ENCODE results near the gene KCTD7. TPM values are rescaled to one million over a fixed set of nuclear protein-coding genes. Genes with fewer than 3 reads are reported as not detected.

The KCTD7 gene
- total and polyA plus RNA-seq, 2 of the 13 experiments (the other 11 are each of a cell fraction or from before 2014, with no cell fraction given): 7.3 to 13.5 TPM

DNA sequence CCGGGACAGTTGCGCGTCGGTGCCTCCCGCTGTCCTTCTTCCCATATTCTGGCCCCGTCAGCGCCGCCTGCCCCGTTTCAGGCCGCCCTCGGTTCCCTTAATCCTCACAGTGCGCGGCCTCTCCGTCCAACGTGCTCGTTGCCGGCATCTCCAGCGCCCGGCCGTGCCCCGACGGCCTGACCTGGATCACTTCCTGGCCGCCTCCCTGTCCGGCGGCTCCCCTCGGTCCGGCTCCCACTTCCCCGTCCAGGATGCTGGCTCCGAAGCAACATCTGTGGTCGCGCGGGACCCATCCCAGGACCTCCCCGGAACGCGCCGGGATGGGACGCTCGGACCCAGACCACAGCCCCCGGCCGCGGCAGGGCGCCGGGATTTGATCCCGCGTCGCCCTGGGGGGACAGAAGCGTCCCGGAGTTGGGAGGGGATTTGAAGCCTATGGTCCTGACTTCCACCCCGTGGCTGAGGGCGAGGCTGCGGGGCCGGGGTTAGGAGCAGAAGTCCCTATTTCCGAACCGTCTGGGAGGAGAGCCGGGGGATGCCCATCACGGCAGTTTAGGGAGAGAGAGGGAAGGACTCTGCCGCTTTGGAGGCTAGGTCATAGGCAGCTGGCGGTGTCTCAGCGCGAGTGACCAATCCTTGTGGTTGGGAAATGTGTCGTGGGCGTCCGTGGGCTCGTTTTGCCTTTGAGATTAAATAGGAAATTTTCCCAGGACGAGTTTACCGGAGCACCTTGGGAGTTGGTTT is 53.8 kb downstream of the KCTD7 start (continued):
- TF ChIP-seq ARID4A (CRISPR knock-in tag; IDR thresholded peaks at IDR 0.05; ENCODE audit: borderline replicate concordance): peak; percentile 61; the same call in 1 of the 2 replicates
- TF ChIP-seq GPN1 (CRISPR knock-in tag; IDR thresholded peaks at IDR 0.05; ENCODE audit: borderline replicate concordance): no peak
- no peak for TF ChIP-seq ESRRA (CRISPR knock-in tag; IDR thresholded peaks at IDR 0.05; ENCODE audit: low read depth)
- peak; percentile 34; the same call in 1 of the 2 replicates for TF ChIP-seq ZMYM2 (CRISPR knock-in tag; IDR thresholded peaks at IDR 0.05)
- no peak for TF ChIP-seq SMAD1 (CRISPR knock-in tag; IDR thresholded peaks at IDR 0.05; ENCODE audit: borderline replicate concordance, low read depth)
- 0 out of 2 replicates have a peak, but pooled peaks have one; percentile 64 for TF ChIP-seq ZBTB39 (CRISPR knock-in tag; IDR thresholded peaks at IDR 0.05)
- TF ChIP-seq HOXD1 (CRISPR knock-in tag; IDR thresholded peaks at IDR 0.05): no peak
- TF ChIP-seq HNRNPUL1 (IDR thresholded peaks at IDR 0.05; ENCODE audit: low read depth, low read length): no peak
- peak; percentile 2 for TF ChIP-seq ASH2L (IDR thresholded peaks at IDR 0.05; ENCODE audit: insufficient read length, low read depth, low read length)
- no peak for TF ChIP-seq ZNF496 (CRISPR knock-in tag; IDR thresholded peaks at IDR 0.05; ENCODE audit: insufficient replicate concordance)
- 0 out of 2 replicates have a peak, but pooled peaks have one; percentile 7 for TF ChIP-seq ZNF251 (CRISPR knock-in tag; IDR thresholded peaks at IDR 0.05)
- no peak for TF ChIP-seq MAFK (conservative IDR thresholded peaks at IDR 0.05 in 1 of 2, IDR thresholded peaks at IDR 0.05 in 1 of 2; ENCODE audit: low read length in 2 of 2)
- TF ChIP-seq SNAI1 (CRISPR knock-in tag; IDR thresholded peaks at IDR 0.05; ENCODE audit: borderline replicate concordance): no peak; the same call in 1 of the 2 replicates
- no peak for TF ChIP-seq TSC22D2 (CRISPR knock-in tag; IDR thresholded peaks at IDR 0.05; ENCODE audit: borderline replicate concordance)
- TF ChIP-seq GATAD1 (CRISPR knock-in tag; IDR thresholded peaks at IDR 0.05): no peak
- no peak for TF ChIP-seq THYN1 (CRISPR knock-in tag; IDR thresholded peaks at IDR 0.05; ENCODE audit: borderline replicate concordance, low read depth)
- TF ChIP-seq, protein P1, sequence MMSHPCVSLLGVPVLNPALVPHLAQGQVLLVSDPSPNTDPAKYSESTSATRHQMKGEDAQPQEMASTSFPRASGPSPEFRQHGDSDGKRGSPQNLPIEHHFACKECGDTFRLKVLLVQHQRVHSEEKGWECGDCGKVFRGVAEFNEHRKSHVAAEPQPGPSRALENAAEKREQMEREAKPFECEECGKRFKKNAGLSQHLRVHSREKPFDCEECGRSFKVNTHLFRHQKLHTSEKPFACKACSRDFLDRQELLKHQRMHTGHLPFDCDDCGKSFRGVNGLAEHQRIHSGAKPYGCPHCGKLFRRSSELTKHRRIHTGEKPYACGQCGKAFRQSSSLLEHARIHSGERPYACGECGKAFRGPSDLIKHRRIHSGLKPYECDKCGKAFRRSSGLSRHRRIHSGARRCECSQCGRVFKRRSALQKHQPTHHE (CRISPR knock-in tag; IDR thresholded peaks at IDR 0.05; ENCODE audit: borderline replicate concordance): no peak
- no peak for TF ChIP-seq GLI4 (CRISPR knock-in tag; IDR thresholded peaks at IDR 0.05; ENCODE audit: borderline replicate concordance)
- TF ChIP-seq, protein P2, sequence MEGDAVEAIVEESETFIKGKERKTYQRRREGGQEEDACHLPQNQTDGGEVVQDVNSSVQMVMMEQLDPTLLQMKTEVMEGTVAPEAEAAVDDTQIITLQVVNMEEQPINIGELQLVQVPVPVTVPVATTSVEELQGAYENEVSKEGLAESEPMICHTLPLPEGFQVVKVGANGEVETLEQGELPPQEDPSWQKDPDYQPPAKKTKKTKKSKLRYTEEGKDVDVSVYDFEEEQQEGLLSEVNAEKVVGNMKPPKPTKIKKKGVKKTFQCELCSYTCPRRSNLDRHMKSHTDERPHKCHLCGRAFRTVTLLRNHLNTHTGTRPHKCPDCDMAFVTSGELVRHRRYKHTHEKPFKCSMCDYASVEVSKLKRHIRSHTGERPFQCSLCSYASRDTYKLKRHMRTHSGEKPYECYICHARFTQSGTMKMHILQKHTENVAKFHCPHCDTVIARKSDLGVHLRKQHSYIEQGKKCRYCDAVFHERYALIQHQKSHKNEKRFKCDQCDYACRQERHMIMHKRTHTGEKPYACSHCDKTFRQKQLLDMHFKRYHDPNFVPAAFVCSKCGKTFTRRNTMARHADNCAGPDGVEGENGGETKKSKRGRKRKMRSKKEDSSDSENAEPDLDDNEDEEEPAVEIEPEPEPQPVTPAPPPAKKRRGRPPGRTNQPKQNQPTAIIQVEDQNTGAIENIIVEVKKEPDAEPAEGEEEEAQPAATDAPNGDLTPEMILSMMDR (CRISPR knock-in tag; IDR thresholded peaks at IDR 0.05): peak; percentile 1; the same call in 1 of the 2 replicates

Data from HepG2 (cell line).